Tibial nerve (tissue), 4 donors: ENCODE data around the gene SAFB. TPM values are rescaled to one million over a fixed set of nuclear protein-coding genes. Genes with fewer than 3 reads are reported as not detected.
A peak's percentile ranks its signal among the peaks of the same experiment; 100 is the strongest.

Experiments used
- DNase-seq, 2 donors: peaks; one replicate each; pipeline ENCODE4 v3.0.0-alpha.2; 2019; ENCODE audit warnings: low spot score in 2 of 2
- H3K27ac ChIP-seq, 4 donors: fragments of 200-600 bp; sonication (generic) in 3 of 4; one replicate each; pipeline ENCODE4 v1.5.1; 2017 to 2019; ENCODE audit warnings: mild to moderate bottlenecking in 1 of 4
- H3K27me3 ChIP-seq, 2 donors: fragments of 200-600 bp; sonication (generic) in 1 of 2; one replicate each; pipeline versions ENCODE4 v1.5.1 to v1.6.0; 2017 to 2019
- H3K36me3 ChIP-seq, 3 donors: fragments of 200-600 bp; sonication (generic); one replicate each; pipeline ENCODE4 v1.5.1; 2018 to 2019
- H3K4me1 ChIP-seq, 4 donors: fragments of 200-600 bp; sonication (generic) in 3 of 4; one replicate each; pipeline ENCODE4 v1.5.1; 2017 to 2019
- H3K4me3 ChIP-seq, 4 donors: fragments of 200-600 bp; sonication (generic) in 3 of 4; one replicate each; pipeline ENCODE4 v1.5.1; 2017 to 2019; ENCODE audit warnings: mild to moderate bottlenecking in 1 of 4, moderate library complexity in 1 of 4
- H3K9me3 ChIP-seq, 4 donors: fragments of 200-600 bp; sonication (generic) in 3 of 4; one replicate each; pipeline ENCODE4 v1.5.1; 2017 to 2019
- CTCF ChIP-seq, 5 experiments: fragments of 200-600 bp in 3 of 5; fragments of 450-650 bp in 2 of 5; sonication (generic) in 3 of 5; IDR thresholded peaks; one replicate each; pipeline ENCODE4 v1.5.1; 2016 to 2019; ENCODE audit warnings: antibody characterized with exemption in 5 of 5, mild to moderate bottlenecking in 3 of 5, moderate library complexity in 2 of 5
- EP300 ChIP-seq, 2 donors: sonication (generic); formaldehyde crosslinking; IDR thresholded peaks; one replicate each; pipeline ENCODE4 v1.6.1; 2017; ENCODE audit warnings: antibody characterized with exemption in 2 of 2, mild to moderate bottlenecking in 1 of 2
- POLR2A ChIP-seq, 2 donors: fragments of 450-650 bp; IDR thresholded peaks; one replicate each; pipeline ENCODE4 v1.6.1; 2017; ENCODE audit warnings: antibody characterized with exemption in 2 of 2, mild to moderate bottlenecking in 2 of 2, moderate library complexity in 2 of 2
- WGBS, 2 donors: methylation state at CpG; one replicate each; pipeline ENCODE4 v1.1.5; 2018; 5-methylcytosine and 5-hydroxymethylcytosine counted together
- total RNA-seq, 4 donors: library from RNA; depleted of rRNA; stranded (reverse); fragments of >200 nt; gene quantifications; one replicate each; pipeline ENCODE4 v1.1.0, GENCODE V29; 2016

Gene SAFB
- total RNA-seq, 4 donors from 2014 or later: 121 to 252 (median 129) TPM

GRCh38 chr19:5579697-5580096 lies 43.2 kb upstream of the SAFB start:
- Histone ChIP-seq H3K4me1 (peaks cover 0 to 10% (median 2%) of the 10 kb centered on the region in 4 donors), H3K27ac (no peak overlapping the region), H3K4me3 (no peak overlapping the region), H3K9me3 (no peaks in the 10 kb centered on the region), H3K36me3 (peaks cover 0 to 36% (median 0%) of the 10 kb centered on the region in 3 donors), H3K27me3 (no peaks in the 10 kb centered on the region)
- 91 to 96% methylated on average over 7 of the region's 7 CpGs for WGBS, 2 donors
- no peak for DNase-seq
- TF ChIP-seq POLR2A (IDR thresholded peaks at IDR 0.05): no peak

- Histone ChIP-seq H3K4me3 (no peak overlapping the region), H3K36me3 (peaks cover 0 to 35% (median 0%) of the 10 kb centered on the region in 3 donors), H3K9me3 (no peaks in the 10 kb centered on the region), H3K4me1 (peaks cover 0 to 11% (median 2%) of the 10 kb centered on the region in 4 donors), H3K27me3 (no peaks in the 10 kb centered on the region), H3K27ac (no peak overlapping the region)
- TF ChIP-seq EP300 (IDR thresholded peaks at IDR 0.05) (no peak), POLR2A (IDR thresholded peaks at IDR 0.05) (no peak), CTCF (IDR thresholded peaks at IDR 0.05) (no peak)
- DNase-seq: no peak
- WGBS, 2 donors: 53 to 66% methylated on average over 10 to 11 of the region's 12 CpGs
Measured at GRCh38 chr19:5580161-5580571, 42.7 kb upstream of the SAFB start.

GRCh38 chr19:5585461-5586299 lies 37.2 kb upstream of the SAFB start:
- DNase-seq: no peak
- Histone ChIP-seq H3K9me3 (no peaks in the 10 kb centered on the region), H3K4me1 (peaks cover 0 to 15% (median 0%) of the 10 kb centered on the region in 4 donors), H3K4me3 (no peak overlapping the region), H3K36me3 (peaks cover 3 to 89% (median 35%) of the 10 kb centered on the region in 3 donors), H3K27ac (peak overlapping the region in 2 of 4 donors; percentile 8 to 13), H3K27me3 (no peaks in the 10 kb centered on the region)
- WGBS, 2 donors: 47 to 51% methylated on average over 25 to 26 of the region's 29 CpGs
- TF ChIP-seq POLR2A (IDR thresholded peaks at IDR 0.05) (no peak), CTCF (IDR thresholded peaks at IDR 0.05) (no peak), EP300 (IDR thresholded peaks at IDR 0.05) (no peak)

- TF ChIP-seq CTCF (IDR thresholded peaks at IDR 0.05): no peak
- no peak for TF ChIP-seq POLR2A (IDR thresholded peaks at IDR 0.05)
- no peak for TF ChIP-seq EP300 (IDR thresholded peaks at IDR 0.05)
- no peaks in the 10 kb centered on the region for H3K9me3 ChIP-seq
- no peak overlapping the region for H3K4me3 ChIP-seq
- H3K27ac ChIP-seq: no peak overlapping the region
- no peaks in the 10 kb centered on the region for H3K27me3 ChIP-seq
- peaks cover 3 to 93% (median 39%) of the 10 kb centered on the region in 3 donors for H3K36me3 ChIP-seq
- 73 to 84% methylated on average over 16 to 24 of the region's 26 CpGs for WGBS, 2 donors
- peaks cover 0 to 15% (median 0%) of the 10 kb centered on the region in 4 donors for H3K4me1 ChIP-seq
- no peak for DNase-seq
Measured at GRCh38 chr19:5586300-5587070, 36.4 kb upstream of the SAFB start.

GRCh38 chr19:5587071-5587455 lies 35.8 kb upstream of the SAFB start:
- WGBS, 2 donors: 89 to 92% methylated on average over 16 of the region's 16 CpGs
- TF ChIP-seq EP300 (IDR thresholded peaks at IDR 0.05) (no peak), POLR2A (IDR thresholded peaks at IDR 0.05) (no peak), CTCF (IDR thresholded peaks at IDR 0.05) (no peak)
- H3K4me1 ChIP-seq: peaks cover 0 to 15% (median 0%) of the 10 kb centered on the region in 4 donors
- peaks cover 3 to 93% (median 43%) of the 10 kb centered on the region in 3 donors for H3K36me3 ChIP-seq
- no peak overlapping the region for H3K27ac ChIP-seq
- DNase-seq: no peak
- H3K4me3 ChIP-seq: no peak overlapping the region
- no peaks in the 10 kb centered on the region for H3K9me3 ChIP-seq
- H3K27me3 ChIP-seq: no peaks in the 10 kb centered on the region
